Cerebellar cortex (tissue), 1 donor: ENCODE measurements around the gene SZT2.

Experiments used
- DNase-seq: peaks from one replicate; pipeline ENCODE4 v3.0.0-alpha.2; 2015; ENCODE audit warnings: low spot score

SZT2 gene

DNA sequence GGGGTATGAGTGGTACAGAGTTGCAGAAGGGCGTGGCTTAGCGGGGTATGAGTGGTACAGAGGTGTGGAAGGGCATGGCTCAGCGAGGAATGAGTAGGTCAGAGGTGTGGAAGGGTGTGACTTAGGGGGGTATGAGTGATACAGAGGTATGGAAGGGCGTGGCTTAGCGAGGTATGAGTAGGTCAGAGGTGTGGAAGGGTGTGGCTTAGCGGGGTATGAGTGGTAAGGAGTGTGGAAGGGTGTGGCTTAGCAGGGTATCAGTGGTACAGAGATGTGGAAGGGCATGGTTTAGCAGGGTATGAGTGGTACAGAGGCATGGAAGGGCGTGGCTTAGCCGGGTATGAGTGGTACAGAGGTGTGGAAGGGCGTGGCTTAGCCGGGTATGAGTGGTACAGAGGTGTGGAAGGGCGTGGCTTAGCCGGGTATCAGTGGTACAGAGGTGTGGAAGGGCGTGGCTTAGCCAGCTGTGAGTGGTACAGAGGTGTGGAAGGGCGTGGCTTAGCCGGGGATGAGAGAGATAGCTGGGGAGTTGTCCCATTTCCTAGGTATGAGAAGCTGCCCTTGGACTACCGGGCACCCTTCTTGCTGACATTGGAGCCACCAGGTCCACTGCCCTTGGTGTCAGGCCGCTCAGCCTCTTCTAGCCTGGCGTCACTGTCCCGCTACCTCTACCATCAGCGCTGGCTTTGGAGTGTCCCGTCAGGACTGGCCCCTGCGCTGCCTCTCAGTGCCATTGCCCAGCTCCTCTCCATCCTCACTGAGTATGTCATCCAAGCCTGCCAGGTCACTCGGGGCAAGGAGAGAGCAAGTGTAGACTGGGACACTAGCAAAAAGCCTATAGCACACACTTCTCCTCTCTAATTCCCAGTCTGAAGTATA is 34.2 kb downstream of the SZT2 start:
- DNase-seq, result no peak

DNA sequence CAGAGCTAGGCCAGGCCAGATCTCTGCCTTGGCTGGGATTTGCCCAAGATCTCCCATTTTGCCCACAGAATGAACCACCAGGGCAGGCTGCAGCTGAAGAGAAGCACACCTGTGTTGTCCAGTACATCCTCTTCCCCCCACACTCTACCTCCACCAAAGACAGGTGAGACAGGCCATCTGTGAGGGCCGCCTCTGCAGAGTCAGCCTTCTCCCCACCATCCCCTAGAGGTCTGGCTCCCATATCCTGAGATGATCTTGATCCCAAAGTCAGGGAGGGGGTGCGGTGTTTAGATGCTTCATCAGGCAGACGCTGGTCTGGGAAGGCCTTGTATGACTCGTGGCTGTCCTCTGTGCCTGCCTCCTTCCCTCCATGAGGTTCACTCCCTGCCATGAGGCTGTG is 35.3 kb downstream of the SZT2 start:
- no peak for DNase-seq

DNA sequence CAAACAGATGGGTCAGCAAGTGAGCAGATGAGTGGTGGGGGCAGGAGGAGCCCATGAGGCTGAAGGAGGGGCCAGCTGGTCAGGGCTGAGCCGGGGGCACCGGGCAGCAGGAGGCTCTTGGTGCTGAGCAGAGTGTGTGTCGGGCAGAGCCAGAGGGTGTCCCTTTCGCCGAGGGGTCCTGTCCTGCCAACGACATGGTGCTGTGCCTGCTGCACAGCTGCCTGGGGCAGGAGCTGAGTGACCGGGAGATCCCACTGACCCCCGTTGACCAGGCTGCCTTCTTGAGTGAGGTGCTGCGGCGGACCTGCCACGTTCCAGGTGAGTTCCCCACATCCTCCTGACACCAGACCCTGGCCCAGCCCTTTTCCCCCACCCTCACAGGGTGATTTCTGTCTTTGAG is 36.5 kb downstream of the SZT2 start:
- DNase-seq, result no peak

DNA sequence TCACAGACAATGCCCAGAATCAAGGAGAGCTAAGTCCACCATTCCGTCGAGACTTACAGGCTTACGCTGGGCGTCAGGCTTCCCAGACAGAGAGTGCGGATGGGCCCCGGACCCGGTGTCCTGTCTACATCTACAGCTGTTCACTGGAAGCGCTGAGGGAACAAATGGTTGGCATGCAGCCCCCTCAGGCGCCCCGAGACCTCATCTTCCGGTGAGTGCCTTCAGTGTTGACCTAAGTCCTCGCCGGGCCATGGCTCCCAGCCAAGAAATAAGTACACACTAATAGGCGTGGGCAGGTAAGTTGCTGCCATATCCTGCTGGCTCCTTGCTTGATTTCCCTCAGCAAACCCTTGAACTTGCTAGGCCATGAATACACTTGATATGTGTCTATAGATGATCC is 37.8 kb downstream of the SZT2 start:
- no peak for DNase-seq

DNA sequence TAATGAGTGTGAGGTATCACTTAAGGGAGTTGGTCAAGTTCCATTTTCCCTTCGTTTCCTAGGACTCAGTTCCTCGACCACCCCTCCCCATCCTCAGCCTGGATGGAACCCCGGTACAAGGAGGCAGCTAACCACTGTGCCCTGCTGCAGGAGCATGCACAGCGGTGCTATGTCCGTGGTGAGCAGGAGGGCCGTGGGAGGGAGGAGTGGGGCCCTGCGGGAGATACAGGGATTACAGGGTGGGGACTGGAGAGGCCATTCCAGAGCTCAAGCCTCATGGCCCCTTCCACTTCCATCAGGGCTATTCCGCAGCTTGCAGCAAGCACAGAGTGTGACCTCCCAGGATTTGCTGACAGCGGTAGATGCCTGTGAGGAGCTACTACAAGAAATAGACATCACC is 38.2 kb downstream of the SZT2 start:
- no peak for DNase-seq

DNA sequence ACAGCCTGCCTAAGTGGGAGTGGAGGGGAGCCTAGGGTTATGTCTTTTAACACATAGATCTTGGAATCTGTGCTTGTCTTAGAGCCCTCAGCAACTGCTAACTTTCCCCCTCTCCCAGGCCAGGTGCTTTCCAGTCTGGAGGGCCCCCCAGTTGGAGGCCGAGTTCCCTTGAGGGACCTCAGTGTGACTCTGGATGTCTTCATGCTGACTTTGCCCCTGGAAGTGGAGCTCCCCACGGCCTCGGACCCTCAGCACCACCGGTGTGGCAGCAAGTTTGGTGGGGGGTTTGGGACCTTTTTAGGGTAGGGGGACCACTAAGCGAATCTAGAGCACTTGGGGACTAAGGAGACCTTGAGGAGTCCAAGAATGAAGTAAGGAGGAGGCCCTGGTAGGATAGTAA is 41.1 kb downstream of the SZT2 start:
- no peak for DNase-seq

DNA sequence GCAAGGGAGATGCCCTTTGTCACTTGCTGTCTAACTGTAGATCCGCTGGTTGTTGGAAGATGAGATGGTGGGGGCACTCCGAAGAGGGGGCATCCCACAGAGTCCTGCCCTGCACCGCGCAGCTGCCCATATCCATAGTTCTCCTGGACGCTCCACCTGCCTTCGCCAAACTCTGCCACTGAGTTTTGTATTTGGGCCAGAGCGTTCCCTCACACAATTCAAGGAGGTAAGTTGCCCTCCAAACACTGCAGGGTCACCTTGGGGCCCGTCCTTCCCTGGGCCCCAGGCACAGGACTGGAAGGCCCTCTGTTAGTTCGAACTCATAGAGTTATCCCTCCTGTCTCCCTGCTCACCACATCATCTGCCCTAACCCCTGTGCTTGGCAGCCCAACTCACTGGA is 42.0 kb downstream of the SZT2 start:
- no peak for DNase-seq

DNA sequence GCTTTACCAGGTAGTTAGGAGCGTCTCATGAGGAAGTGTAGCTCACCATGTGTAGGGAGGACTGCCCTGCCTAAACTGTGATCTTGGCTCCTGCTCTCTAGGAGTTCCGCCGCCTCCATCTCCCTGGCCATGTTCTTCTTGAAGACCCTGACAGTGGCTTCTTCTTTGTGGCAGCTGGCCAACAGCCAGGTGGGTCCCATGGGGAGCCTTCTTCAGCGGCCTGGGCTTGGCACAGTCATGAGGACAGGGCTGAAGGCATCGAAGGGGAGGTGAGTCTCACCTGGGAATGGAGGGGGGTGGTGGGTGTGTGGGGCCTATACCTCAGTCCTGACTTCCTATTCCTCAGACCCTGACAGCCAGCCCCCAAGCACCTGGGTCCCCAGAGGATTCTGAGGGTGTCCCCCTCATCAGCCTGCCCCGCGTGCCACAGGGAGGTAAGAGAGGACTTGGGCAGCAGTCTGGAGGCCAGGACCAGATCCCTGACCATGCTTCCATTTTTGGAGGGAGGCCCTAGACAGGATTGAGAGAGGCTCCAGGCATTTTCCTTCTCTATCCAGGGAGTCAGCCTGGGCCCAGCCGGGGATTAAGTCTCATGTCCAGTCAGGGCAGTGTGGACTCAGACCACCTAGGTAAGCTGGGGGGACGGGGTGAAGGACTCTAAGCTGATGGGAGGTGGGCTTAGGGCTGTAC is 42.6 kb downstream of the SZT2 start:
- no peak for DNase-seq

DNA sequence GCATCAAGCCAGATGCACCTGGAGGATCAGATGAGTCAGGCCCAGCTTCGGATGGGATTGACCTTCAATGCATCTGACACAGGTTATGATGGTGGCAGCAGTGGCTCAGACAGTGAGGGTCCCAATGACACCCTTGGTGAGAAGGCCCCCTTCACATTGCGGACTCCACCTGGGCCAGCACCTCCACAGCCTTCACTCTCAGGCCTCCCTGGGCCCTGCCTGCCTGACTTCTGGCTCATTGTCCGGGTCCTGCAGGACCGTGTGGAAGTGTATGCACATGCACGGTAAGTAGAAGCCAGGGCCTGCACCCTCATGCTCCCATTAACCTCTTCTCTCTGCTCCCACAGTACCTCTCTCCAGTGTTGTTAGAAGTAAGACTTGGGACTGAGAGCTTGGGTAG is 43.2 kb downstream of the SZT2 start:
- DNase-seq, result no peak

DNA sequence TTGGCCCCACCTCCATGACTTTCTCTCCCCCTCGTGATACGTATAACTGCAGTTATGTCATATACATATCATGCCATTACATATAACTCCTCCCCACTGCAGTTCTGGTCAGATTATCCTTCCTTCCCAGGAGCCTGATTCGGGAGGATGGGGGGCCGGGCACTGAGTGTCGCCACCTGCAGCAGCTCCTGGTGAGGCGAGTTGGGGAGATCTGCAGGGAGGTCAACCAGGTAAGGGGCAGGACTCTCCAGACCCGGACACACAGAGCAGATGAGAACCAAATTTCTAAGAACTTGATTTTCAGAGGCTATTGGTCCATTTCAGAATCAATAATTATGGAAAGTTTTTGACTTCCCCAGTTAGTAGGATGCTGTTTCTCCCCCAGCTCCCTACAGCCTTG is 44.6 kb downstream of the SZT2 start:
- no peak for DNase-seq

DNA sequence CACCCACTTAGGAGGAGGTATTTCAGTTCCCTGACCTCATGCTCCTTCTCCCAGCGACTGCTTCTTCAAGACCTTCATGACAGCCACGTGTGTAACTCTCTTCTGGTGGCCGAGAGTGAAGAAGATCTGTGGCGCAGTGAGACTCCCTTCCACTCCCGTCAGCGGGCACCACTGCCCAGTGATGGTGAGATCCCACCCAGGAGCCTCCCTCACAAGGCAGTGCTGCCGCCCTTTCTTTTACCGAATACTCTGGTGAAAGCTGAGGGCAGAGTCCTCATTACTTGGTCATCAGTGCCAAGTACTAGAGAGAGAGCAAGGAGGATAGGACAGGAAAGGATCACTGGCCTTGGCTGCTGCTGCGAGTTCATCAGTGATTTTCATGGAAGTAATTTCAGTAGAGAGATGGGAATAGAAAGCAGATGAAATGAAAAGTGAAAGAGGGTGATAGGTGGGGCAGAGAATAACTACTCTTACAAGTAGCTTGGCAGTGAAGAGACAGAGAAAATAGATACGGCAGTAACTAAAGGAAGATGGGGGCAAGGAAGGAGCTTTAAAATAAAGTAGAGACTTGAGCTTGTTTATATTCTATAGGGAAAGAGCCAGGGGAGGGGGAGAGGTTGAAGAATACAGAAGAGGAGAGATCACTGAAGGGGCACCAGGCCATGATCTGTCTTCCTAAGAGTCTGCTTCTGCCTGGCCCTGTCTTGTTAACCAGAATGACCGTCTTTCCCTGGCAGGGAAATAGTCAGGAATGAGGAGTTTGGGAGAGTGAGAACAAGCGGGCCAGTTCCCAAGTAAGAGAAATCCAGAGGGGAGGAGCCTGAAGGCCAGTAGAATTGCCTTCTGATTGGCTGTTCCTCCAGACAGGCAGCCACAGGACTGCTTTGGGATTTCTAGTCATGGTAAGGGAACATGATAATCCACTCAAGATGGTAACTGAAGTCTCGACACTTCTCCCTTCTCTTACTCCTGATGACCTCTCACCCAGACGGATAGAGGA is 45.7 kb downstream of the SZT2 start:
- peak; percentile 21 for DNase-seq

DNA sequence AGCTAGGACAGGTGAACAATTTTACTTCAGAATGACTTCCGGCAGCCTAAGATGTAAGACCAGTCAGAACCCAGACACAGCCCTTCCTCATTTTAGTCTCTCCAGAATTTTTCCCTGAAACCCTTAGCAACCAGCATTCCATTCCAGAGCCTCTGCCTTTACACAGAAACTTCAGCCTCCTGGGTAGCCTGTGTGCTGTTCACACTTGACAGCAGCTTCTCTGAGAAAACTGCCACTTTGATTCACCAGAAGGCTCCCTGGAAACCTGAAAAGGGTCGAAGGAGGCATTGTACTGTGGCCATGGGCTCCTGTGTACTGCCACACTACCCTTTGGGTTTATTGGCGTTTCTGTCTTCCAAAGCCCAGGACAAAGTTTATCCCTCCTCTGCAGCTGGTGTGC is 46.7 kb downstream of the SZT2 start:
- no peak for DNase-seq

DNA sequence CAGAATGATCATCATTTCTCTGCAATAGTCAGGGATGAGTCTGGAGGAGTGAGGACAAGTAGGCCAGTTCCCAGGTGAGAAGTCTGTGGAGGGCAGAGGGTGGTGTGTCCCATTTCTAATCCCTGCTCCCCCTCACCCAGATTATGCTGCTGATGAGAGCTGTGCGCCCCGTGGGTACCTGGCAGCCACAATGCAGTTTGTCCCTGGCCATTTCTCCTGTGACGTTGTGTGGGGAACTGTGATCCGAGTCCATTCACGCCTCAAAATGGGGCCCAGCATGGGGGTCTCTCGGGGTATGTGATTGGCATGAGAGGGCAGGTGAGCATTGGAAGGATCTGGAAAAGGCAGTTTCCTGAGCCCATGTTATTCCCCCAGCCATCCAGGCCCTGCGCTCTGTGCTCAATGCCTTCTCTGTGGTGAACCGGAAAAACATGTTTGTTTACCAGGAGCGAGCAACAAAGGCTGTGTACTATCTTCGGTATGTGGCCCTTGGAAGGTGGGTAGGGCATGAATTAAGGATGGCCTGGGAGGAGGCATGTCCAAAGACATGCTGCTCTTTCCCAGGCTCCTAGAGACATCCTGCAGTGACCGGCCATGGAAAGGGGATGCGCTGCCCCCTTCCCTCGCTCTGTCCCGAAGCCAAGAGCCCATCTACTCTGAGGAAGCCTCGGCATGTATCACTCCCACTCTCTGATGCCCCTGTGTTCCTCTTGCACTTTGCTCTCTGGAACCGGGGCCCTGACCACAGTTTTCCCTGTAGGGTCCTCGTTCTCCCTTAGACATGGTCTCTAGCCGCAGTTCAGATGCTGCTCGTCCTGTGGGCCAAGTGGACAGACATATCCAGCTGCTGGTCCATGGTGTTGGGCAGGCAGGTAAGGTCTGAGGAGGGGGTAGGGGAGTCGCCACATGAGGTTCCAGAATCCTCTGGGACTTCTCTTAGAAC is 47.6 kb downstream of the SZT2 start:
- no peak for DNase-seq

DNA sequence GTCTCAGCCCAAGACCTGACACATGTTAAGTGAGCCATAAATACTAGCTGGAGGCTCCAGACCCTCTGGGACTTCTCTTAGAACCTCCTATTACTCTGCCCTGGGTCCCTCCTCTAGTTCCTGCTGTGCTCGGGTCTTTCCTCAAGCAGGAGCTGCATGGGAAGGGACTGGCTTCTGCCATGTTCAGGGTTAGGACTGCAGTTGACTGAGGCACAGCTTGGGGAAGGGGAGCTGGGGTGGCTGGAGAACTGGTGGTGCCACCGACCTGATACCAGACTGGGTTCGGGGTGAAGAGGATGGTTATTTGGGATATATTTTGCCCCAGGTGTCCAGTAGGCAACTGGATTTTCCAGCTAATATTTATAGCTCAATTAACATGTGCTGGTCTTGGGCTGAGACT is 48.3 kb downstream of the SZT2 start:
- no peak for DNase-seq

DNA sequence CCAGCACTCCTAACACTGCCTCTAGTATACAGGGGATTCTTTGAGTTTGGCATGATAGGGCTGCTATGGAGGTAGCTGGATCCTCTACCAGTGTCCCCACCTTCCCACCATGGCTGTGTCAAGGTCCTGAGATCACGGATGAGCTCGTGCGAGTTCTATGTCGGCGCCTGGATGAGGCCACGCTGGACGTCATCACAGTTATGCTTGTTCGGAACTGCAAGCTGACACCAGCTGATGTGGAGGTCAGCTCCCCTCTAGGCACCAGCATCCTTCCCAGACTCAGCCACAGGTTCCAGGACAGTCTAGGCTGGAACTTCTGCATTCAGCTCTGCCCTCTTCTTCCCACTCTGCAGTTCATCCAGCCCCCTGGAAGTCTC is 48.9 kb downstream of the SZT2 start:
- no peak for DNase-seq

DNA sequence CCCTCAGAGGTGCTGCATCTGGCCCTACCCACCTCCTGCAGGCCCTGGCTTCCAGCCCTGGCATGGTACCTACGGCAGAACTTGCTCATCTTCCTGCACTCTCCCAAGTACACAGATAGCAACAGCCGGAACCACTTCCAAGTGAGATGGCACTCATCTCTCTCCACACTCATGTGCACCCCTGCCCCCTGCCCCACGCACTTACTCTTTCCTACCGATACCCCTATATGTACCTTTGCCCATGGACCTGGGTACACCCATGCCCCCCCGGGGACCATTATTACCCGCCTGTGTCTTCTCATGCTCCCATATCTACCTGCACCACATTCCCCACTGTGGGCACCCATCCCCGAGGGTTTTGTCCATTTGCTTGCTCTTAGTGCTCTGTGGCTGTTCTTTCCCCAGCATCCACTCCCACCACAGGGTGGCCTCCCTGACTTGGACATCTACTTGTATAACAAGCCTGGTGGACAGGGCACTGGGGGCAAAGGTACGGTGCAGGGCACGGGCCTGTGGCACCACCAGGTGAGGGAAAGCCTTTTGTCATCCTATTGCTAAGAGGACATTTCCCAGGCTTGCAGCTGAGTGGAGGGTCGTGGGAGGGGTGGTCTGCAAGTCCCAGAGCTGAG is 49.4 kb downstream of the SZT2 start:
- DNase-seq, result no peak

DNA sequence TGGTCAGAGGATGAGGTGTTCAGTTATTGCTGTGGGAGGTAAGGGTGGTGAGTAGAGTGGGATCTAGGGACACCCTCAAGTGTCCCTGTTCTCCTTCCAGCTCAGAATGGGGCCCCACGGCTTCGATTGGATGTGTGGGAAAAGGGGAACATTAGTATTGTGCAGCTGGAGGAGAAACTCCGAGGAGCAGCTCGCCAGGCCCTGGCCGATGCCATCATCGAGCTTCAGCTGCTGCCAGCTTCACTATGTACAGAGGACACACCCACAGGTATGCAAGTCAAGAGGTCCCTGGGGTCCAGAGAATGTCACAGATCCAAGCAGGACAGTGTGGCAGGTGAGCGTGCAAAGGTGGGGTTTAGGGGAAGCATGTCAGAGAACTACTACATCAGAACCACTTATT is 50.1 kb downstream of the SZT2 start:
- no peak for DNase-seq

DNA sequence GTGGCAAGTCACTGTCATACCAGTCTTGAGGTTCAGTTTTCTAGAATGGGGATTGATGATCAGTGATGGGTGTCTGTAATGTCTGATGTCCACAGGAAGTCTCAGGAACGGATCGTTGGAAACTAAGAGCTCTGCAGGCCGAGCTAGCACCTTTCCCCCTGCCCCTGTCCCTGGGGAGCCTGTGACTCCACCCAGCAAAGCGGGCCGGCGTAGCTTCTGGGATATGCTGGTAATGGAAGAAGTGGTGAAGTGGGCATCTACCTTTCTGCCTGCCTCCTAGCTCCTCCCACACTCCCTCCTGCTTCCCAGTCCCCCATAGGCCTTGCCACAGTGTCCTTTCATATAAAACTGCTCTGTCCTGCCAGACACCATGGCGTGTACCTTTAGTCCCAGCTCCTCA is 50.7 kb downstream of the SZT2 start:
- DNase-seq, result no peak

DNA sequence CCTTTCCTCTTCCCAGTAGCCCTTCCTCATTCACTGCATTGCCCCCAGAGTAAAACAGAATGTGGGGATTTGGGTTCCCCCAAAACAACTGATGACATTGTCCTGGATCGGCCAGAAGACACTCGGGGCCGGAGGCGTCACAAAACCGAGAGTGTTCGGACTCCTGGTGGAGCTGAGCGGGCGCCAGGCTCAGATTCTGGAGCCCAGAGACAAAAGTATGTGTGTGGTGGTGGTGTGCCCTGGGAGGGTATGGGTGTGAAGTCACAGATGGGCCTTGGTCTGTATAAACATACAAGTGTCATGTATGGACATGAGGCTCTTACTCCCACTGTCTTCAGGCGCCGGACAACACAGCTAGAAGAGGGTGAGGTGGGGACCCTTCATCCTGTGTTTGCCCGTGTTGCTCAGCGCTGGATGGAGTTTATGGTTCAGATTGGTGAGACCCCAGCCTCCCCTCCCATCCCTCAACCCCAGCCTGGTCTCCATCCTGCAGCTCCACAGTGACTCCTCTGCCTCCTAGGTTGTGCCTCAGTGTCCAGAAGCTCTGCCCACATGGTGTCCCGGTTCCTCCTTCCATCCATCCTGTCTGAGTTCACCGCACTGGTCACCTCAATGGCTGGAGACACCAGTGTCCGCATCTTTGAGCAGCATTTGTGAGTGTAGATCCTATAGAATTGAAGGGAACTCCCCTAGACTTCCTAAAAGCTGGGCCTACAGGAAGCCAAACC is 51.6 kb downstream of the SZT2 start:
- no peak for DNase-seq
